GM18873 (cell line): Measurements from ENCODE around the gene SPAST.
"Not testable (repeated sequence)": the region's sequence is repeated elsewhere in the genome, so short reads cannot be mapped to it uniquely, and the experiment has no call there.

Experiments used
- ATAC-seq: cut with Tn5 transposase; IDR thresholded peaks from one replicate; pipeline ENCODE4 v1.9.1; 2021; ENCODE audit warnings: mild to moderate bottlenecking, moderate library complexity, moderate number of reproducible peaks; ENCODE audit not compliant: unreplicated experiment, low FRiP score

The SPAST gene

GRCh38 chr2:32063310-32064020, at the start of gene SPAST:
Gene SPAST (plus strand): TSS chr2:32063556. CDS start chr2:32063832, 276 bp downstream.
- ATAC-seq = peak; percentile 93

GRCh38 chr2:32018789-32019482, 44.4 kb upstream of the SPAST start:
- not testable (repeated sequence) for ATAC-seq

GRCh38 chr2:32034198-32034887, 29.0 kb upstream of the SPAST start:
- not testable (repeated sequence) for ATAC-seq

- ATAC-seq = peak; percentile 75
Measured at GRCh38 chr2:32039447-32040219, 23.7 kb upstream of the SPAST start, which contains the start of gene DPY30. Gene DPY30 (minus strand): TSS chr2:32039805. CDS start chr2:32039456, 349 bp downstream.

- no peak for ATAC-seq
Measured at GRCh38 chr2:32043561-32043960, 19.8 kb upstream of the SPAST start.

GRCh38 chr2:32051836-32052439, 11.4 kb upstream of the SPAST start:
- ATAC-seq = no peak

- not testable (repeated sequence) for ATAC-seq
Measured at GRCh38 chr2:32054583-32054982, 8.8 kb upstream of the SPAST start.

GRCh38 chr2:32058130-32058529, 5.2 kb upstream of the SPAST start:
- ATAC-seq = no peak

- no peak for ATAC-seq
Measured at GRCh38 chr2:32060266-32060665, 3.1 kb upstream of the SPAST start.

- no peak for ATAC-seq
Measured at GRCh38 chr2:32061430-32061829, 1.9 kb upstream of the SPAST start.

GRCh38 chr2:32061973-32062861, 1.1 kb upstream of the SPAST start:
- no peak for ATAC-seq

- peak; percentile 6 for ATAC-seq
Measured at GRCh38 chr2:32064021-32064601, 755 bp downstream of the SPAST start.

- ATAC-seq = no peak
Measured at GRCh38 chr2:32064713-32065112, 1.4 kb downstream of the SPAST start.

GRCh38 chr2:32067549-32067948, 4.2 kb downstream of the SPAST start:
- ATAC-seq = no peak

GRCh38 chr2:32074134-32074506, 10.8 kb downstream of the SPAST start:
- no peak for ATAC-seq

GRCh38 chr2:32095671-32096070, 32.3 kb downstream of the SPAST start:
- ATAC-seq = no peak

- no peak for ATAC-seq
Measured at GRCh38 chr2:32108111-32108510, 44.8 kb downstream of the SPAST start.

GRCh38 chr2:32118055-32118454, 54.7 kb downstream of the SPAST start:
- ATAC-seq = no peak

- no peak for ATAC-seq
Measured at GRCh38 chr2:32119161-32119560, 55.8 kb downstream of the SPAST start.
